ENCODE measurements around the gene MUC5AC. TPM values are rescaled to one million over a fixed set of nuclear protein-coding genes. Genes with fewer than 3 reads are reported as not detected.

The MUC5AC gene
- polyA plus RNA-seq, 4 donors, result 0.06 to 0.13 TPM; not detected in 2

GRCh38 chr11:1138097-1138496 is 19.7 kb upstream of the MUC5AC start:
- Histone ChIP-seq H3K4me3 (ENCODE audit: low read depth in 1 of 3, low read length in 3 of 3) (no peak overlapping the region), H3K4me1 (ENCODE audit: control insufficient read depth in 3 of 3, insufficient read depth in 2 of 3, low read depth in 1 of 3, low read length in 2 of 3) (no peaks in the 10 kb centered on the region), H3K27ac (ENCODE audit: low read depth in 1 of 3, low read length in 2 of 3) (no peak overlapping the region), H3K27me3 (ENCODE audit: control insufficient read depth in 3 of 3, insufficient read depth in 3 of 3, low read length in 3 of 3) (no peaks in the 10 kb centered on the region), H3K36me3 (ENCODE audit: control insufficient read depth in 3 of 3, insufficient read depth in 2 of 3, low read depth in 1 of 3, low read length in 3 of 3) (no peaks in the 10 kb centered on the region), H3K9me3 (ENCODE audit: control insufficient read depth in 2 of 2, insufficient read depth in 1 of 2, low read depth in 1 of 2, low read length in 1 of 2) (peaks cover 0 to 8% of the 10 kb centered on the region in 2 donors)
- DNase-seq (no peak), FAIRE-seq (no peak)
- 64 to 69% (median 67%) methylated on average over 8 of the region's 8 CpGs for WGBS, 3 donors

DNA sequence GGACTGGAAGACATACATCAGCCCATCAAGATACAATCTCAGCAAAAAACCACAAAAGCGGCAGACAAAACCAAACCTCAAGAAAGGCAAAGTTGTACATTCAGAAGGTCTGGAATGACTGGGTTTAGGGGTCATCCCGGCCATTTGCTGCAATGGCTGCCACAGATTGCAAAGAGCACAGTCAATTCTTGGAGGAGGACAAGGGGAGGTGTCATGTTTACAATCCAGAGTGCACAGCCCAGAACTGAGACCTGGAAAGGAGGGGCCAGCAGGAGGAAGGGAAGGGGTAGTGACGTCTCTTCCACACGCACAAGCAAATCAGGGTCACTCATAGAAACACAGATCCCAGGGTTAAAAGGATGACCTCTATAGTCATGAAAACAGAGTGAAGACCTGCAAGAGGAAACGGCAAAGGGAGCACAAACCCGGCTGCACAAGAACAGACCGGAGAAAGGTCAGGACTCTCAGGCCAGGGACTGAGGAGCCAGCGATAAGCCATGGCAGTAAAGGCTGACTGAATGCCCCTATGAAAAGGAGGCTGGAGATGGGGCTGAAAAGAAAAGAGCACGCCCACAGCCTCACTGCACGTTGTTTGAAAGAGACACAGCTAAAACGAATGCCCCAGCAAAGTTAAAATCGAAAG is 18.2 kb upstream of the MUC5AC start:
- peak in 1 of 2 donors; percentile 37 for DNase-seq
- no peak for FAIRE-seq
- H3K4me1 ChIP-seq (ENCODE audit: control insufficient read depth in 3 of 3, insufficient read depth in 2 of 3, low read depth in 1 of 3, low read length in 2 of 3), result no peaks in the 10 kb centered on the region
- H3K9me3 ChIP-seq (ENCODE audit: control insufficient read depth in 2 of 2, insufficient read depth in 1 of 2, low read depth in 1 of 2, low read length in 1 of 2), result peaks cover 0 to 6% of the 10 kb centered on the region in 2 donors
- no peak overlapping the region for H3K4me3 ChIP-seq (ENCODE audit: low read depth in 1 of 3, low read length in 3 of 3)
- WGBS, 3 donors, result 46 to 49% (median 48%) methylated on average over 12 of the region's 12 CpGs
- no peak overlapping the region for H3K27ac ChIP-seq (ENCODE audit: low read depth in 1 of 3, low read length in 2 of 3)
- H3K36me3 ChIP-seq (ENCODE audit: control insufficient read depth in 3 of 3, insufficient read depth in 2 of 3, low read depth in 1 of 3, low read length in 3 of 3), result no peaks in the 10 kb centered on the region
- no peaks in the 10 kb centered on the region for H3K27me3 ChIP-seq (ENCODE audit: control insufficient read depth in 3 of 3, insufficient read depth in 3 of 3, low read length in 3 of 3)

GRCh38 chr11:1140642-1141490 is 16.9 kb upstream of the MUC5AC start:
- DNase-seq (no peak), FAIRE-seq (no peak)
- H3K36me3 ChIP-seq (ENCODE audit: control insufficient read depth in 3 of 3, insufficient read depth in 2 of 3, low read depth in 1 of 3, low read length in 3 of 3), result no peaks in the 10 kb centered on the region
- no peak overlapping the region for H3K4me3 ChIP-seq (ENCODE audit: low read depth in 1 of 3, low read length in 3 of 3)
- H3K4me1 ChIP-seq (ENCODE audit: control insufficient read depth in 3 of 3, insufficient read depth in 2 of 3, low read depth in 1 of 3, low read length in 2 of 3), result no peaks in the 10 kb centered on the region
- H3K9me3 ChIP-seq (ENCODE audit: control insufficient read depth in 2 of 2, insufficient read depth in 1 of 2, low read depth in 1 of 2, low read length in 1 of 2), result peaks cover 0 to 6% of the 10 kb centered on the region in 2 donors
- WGBS, 3 donors, result 73 to 79% (median 74%) methylated on average over 18 of the region's 18 CpGs
- no peaks in the 10 kb centered on the region for H3K27me3 ChIP-seq (ENCODE audit: control insufficient read depth in 3 of 3, insufficient read depth in 3 of 3, low read length in 3 of 3)
- no peak overlapping the region for H3K27ac ChIP-seq (ENCODE audit: low read depth in 1 of 3, low read length in 2 of 3)

GRCh38 chr11:1146365-1146764 is 11.4 kb upstream of the MUC5AC start:
- DNase-seq, result no peak
- Histone ChIP-seq H3K9me3 (ENCODE audit: control insufficient read depth in 2 of 2, insufficient read depth in 1 of 2, low read depth in 1 of 2, low read length in 1 of 2) (peaks cover 0 to 6% of the 10 kb centered on the region in 2 donors), H3K4me3 (ENCODE audit: low read depth in 1 of 3, low read length in 3 of 3) (no peak overlapping the region), H3K27ac (ENCODE audit: low read depth in 1 of 3, low read length in 2 of 3) (no peak overlapping the region), H3K4me1 (ENCODE audit: control insufficient read depth in 3 of 3, insufficient read depth in 2 of 3, low read depth in 1 of 3, low read length in 2 of 3) (peaks cover 0 to 7% (median 0%) of the 10 kb centered on the region in 3 donors), H3K36me3 (ENCODE audit: control insufficient read depth in 3 of 3, insufficient read depth in 2 of 3, low read depth in 1 of 3, low read length in 3 of 3) (no peaks in the 10 kb centered on the region), H3K27me3 (ENCODE audit: control insufficient read depth in 3 of 3, insufficient read depth in 3 of 3, low read length in 3 of 3) (no peaks in the 10 kb centered on the region)
- no peak for FAIRE-seq
- 89 to 93% (median 89%) methylated on average over 21 of the region's 21 CpGs for WGBS, 3 donors

DNA sequence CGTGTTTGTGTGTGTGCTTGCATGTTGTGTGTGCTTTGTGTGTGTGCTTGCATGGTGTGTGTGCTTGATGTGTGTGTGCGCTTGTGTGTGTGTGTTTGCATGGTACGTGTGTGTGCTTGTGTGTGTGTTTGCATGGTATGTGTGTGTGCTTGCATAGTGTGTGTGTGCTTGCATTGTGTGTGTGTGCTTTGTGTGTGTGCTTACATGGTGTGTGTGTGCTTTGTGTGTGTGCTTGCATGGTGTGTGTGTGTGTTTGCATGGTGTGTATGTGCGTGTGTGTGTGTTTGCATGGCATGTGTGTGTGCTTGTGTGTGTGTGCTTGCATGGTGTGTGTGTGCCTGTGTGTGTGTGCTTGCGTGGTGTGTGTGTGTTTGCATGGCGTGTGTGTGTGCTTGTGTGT is 10.0 kb upstream of the MUC5AC start:
- H3K4me1 ChIP-seq (ENCODE audit: control insufficient read depth in 3 of 3, insufficient read depth in 2 of 3, low read depth in 1 of 3, low read length in 2 of 3), result peaks cover 0 to 13% (median 0%) of the 10 kb centered on the region in 3 donors
- FAIRE-seq, result no peak

GRCh38 chr11:1148752-1149180 is 9.0 kb upstream of the MUC5AC start:
- H3K27me3 ChIP-seq (ENCODE audit: control insufficient read depth in 3 of 3, insufficient read depth in 3 of 3, low read length in 3 of 3), result no peaks in the 10 kb centered on the region
- 17 to 71% (median 49%) methylated on average over 7 to 8 of the region's 8 CpGs for WGBS, 3 donors
- peaks cover 0 to 13% (median 0%) of the 10 kb centered on the region in 3 donors for H3K4me1 ChIP-seq (ENCODE audit: control insufficient read depth in 3 of 3, insufficient read depth in 2 of 3, low read depth in 1 of 3, low read length in 2 of 3)
- DNase-seq, result peak in 1 of 2 donors; percentile 53
- H3K27ac ChIP-seq (ENCODE audit: low read depth in 1 of 3, low read length in 2 of 3), result no peak overlapping the region
- H3K4me3 ChIP-seq (ENCODE audit: low read depth in 1 of 3, low read length in 3 of 3), result no peak overlapping the region
- no peaks in the 10 kb centered on the region for H3K36me3 ChIP-seq (ENCODE audit: control insufficient read depth in 3 of 3, insufficient read depth in 2 of 3, low read depth in 1 of 3, low read length in 3 of 3)
- H3K9me3 ChIP-seq (ENCODE audit: control insufficient read depth in 2 of 2, insufficient read depth in 1 of 2, low read depth in 1 of 2, low read length in 1 of 2), result peaks cover 0 to 3% of the 10 kb centered on the region in 2 donors
- no peak for FAIRE-seq

More for the DNA sequence above, 10.0 kb upstream of the MUC5AC start:
- WGBS, 3 donors, result 92 to 96% (median 95%) methylated on average over 6 of the region's 6 CpGs
- peaks cover 0 to 6% of the 10 kb centered on the region in 2 donors for H3K9me3 ChIP-seq (ENCODE audit: control insufficient read depth in 2 of 2, insufficient read depth in 1 of 2, low read depth in 1 of 2, low read length in 1 of 2)
- H3K27ac ChIP-seq (ENCODE audit: low read depth in 1 of 3, low read length in 2 of 3), result no peak overlapping the region
- no peak overlapping the region for H3K4me3 ChIP-seq (ENCODE audit: low read depth in 1 of 3, low read length in 3 of 3)
- no peaks in the 10 kb centered on the region for H3K27me3 ChIP-seq (ENCODE audit: control insufficient read depth in 3 of 3, insufficient read depth in 3 of 3, low read length in 3 of 3)
- DNase-seq, result no peak
- no peaks in the 10 kb centered on the region for H3K36me3 ChIP-seq (ENCODE audit: control insufficient read depth in 3 of 3, insufficient read depth in 2 of 3, low read depth in 1 of 3, low read length in 3 of 3)

GRCh38 chr11:1149545-1149944 is 8.2 kb upstream of the MUC5AC start:
- H3K27me3 ChIP-seq (ENCODE audit: control insufficient read depth in 3 of 3, insufficient read depth in 3 of 3, low read length in 3 of 3), result no peaks in the 10 kb centered on the region
- no peaks in the 10 kb centered on the region for H3K9me3 ChIP-seq (ENCODE audit: control insufficient read depth in 2 of 2, insufficient read depth in 1 of 2, low read depth in 1 of 2, low read length in 1 of 2)
- no peak overlapping the region for H3K27ac ChIP-seq (ENCODE audit: low read depth in 1 of 3, low read length in 2 of 3)
- 80 to 86% (median 81%) methylated on average over 16 of the region's 16 CpGs for WGBS, 3 donors
- H3K36me3 ChIP-seq (ENCODE audit: control insufficient read depth in 3 of 3, insufficient read depth in 2 of 3, low read depth in 1 of 3, low read length in 3 of 3), result no peaks in the 10 kb centered on the region
- DNase-seq (no peak), FAIRE-seq (no peak)
- H3K4me3 ChIP-seq (ENCODE audit: low read depth in 1 of 3, low read length in 3 of 3), result no peak overlapping the region
- peaks cover 0 to 13% (median 0%) of the 10 kb centered on the region in 3 donors for H3K4me1 ChIP-seq (ENCODE audit: control insufficient read depth in 3 of 3, insufficient read depth in 2 of 3, low read depth in 1 of 3, low read length in 2 of 3)

- H3K9me3 ChIP-seq (ENCODE audit: control insufficient read depth in 2 of 2, insufficient read depth in 1 of 2, low read depth in 1 of 2, low read length in 1 of 2), result no peaks in the 10 kb centered on the region
- DNase-seq (no peak), FAIRE-seq (no peak)
- WGBS, 3 donors, result 83 to 90% (median 89%) methylated on average over 10 of the region's 10 CpGs
- peaks cover 0 to 13% (median 0%) of the 10 kb centered on the region in 3 donors for H3K4me1 ChIP-seq (ENCODE audit: control insufficient read depth in 3 of 3, insufficient read depth in 2 of 3, low read depth in 1 of 3, low read length in 2 of 3)
- no peak overlapping the region for H3K27ac ChIP-seq (ENCODE audit: low read depth in 1 of 3, low read length in 2 of 3)
- H3K36me3 ChIP-seq (ENCODE audit: control insufficient read depth in 3 of 3, insufficient read depth in 2 of 3, low read depth in 1 of 3, low read length in 3 of 3), result no peaks in the 10 kb centered on the region
- H3K4me3 ChIP-seq (ENCODE audit: low read depth in 1 of 3, low read length in 3 of 3), result no peak overlapping the region
- H3K27me3 ChIP-seq (ENCODE audit: control insufficient read depth in 3 of 3, insufficient read depth in 3 of 3, low read length in 3 of 3), result no peaks in the 10 kb centered on the region
These were observed 7.6 kb upstream of the MUC5AC start for GRCh38 chr11:1150116-1150515.
